Regular cardiac myocyte (primary cell): ENCODE results near the gene NCOR2. TPM values are rescaled to one million over a fixed set of nuclear protein-coding genes. Genes with fewer than 3 reads are reported as not detected.

Source experiments
- total RNA-seq: library from RNA; depleted of rRNA; stranded (reverse); fragments of >200 nt; gene quantifications from 2 replicates; pipeline ENCODE4 v1.2.3, GENCODE V29; 2014

The NCOR2 gene
- 49.0 and 49.3 TPM in 2 replicates for total RNA-seq

GRCh38 chr12:124566997-124567672, at the start of gene NCOR2:
Gene NCOR2, minus strand, starts transcription at chr12:124567612. Its CDS starts 72,361 bp downstream, at chr12:124495251.

